Measurements from ENCODE around the gene NELFCD. TPM values are rescaled to one million over a fixed set of nuclear protein-coding genes. Genes with fewer than 3 reads are reported as not detected.

NELFCD gene
- polyA plus RNA-seq, 1 donor from 2014 or later = 88.7 TPM

DNA sequence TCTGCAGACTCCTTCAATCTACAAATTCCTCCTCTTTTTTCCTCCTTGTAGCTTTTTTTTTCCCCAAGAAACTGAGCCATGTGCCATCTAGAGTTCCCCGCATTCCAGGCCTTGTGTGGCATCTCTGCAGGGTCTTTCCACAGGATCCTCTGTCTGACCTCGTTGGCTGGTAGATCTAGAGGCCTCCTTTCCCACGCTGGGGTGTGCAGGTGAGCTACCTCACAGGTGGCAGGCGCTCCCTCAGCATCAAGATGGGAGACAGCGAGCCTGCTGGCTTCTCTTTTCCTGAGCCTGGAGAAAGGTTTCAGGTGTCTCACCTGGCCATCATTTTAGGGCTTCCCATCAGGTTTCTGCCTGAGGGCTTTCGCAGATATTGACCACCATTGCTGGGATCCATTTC, 9.6 kb upstream of the NELFCD start:
- no peak overlapping the region for H3K4me3 ChIP-seq (ENCODE audit: low read length)
- H4K20me1 ChIP-seq (ENCODE audit: insufficient read depth) = no peaks in the 10 kb centered on the region
- H3K9me2 ChIP-seq (ENCODE audit: insufficient read depth, low read length) = no peaks in the 10 kb centered on the region
- no peaks in the 10 kb centered on the region for H3F3A ChIP-seq (ENCODE audit: insufficient read depth, low read length, poor library complexity, severe bottlenecking)
- no peaks in the 10 kb centered on the region for H3K79me2 ChIP-seq (replicated peaks; ENCODE audit: insufficient read depth, low read length)
- TF ChIP-seq EP300 (conservative IDR thresholded peaks at IDR 0.05; ENCODE audit: poor library complexity, severe bottlenecking) = no peak
- TF ChIP-seq SMC3 (conservative IDR thresholded peaks at IDR 0.05; ENCODE audit: poor library complexity) = no peak
- no peak for TF ChIP-seq EZH2 (IDR thresholded peaks at IDR 0.05; ENCODE audit: borderline replicate concordance, insufficient read depth, low read length, poor library complexity, severe bottlenecking)
- TF ChIP-seq MXI1 (conservative IDR thresholded peaks at IDR 0.05; ENCODE audit: poor library complexity, severe bottlenecking) = no peak
- TF ChIP-seq, protein P1, sequence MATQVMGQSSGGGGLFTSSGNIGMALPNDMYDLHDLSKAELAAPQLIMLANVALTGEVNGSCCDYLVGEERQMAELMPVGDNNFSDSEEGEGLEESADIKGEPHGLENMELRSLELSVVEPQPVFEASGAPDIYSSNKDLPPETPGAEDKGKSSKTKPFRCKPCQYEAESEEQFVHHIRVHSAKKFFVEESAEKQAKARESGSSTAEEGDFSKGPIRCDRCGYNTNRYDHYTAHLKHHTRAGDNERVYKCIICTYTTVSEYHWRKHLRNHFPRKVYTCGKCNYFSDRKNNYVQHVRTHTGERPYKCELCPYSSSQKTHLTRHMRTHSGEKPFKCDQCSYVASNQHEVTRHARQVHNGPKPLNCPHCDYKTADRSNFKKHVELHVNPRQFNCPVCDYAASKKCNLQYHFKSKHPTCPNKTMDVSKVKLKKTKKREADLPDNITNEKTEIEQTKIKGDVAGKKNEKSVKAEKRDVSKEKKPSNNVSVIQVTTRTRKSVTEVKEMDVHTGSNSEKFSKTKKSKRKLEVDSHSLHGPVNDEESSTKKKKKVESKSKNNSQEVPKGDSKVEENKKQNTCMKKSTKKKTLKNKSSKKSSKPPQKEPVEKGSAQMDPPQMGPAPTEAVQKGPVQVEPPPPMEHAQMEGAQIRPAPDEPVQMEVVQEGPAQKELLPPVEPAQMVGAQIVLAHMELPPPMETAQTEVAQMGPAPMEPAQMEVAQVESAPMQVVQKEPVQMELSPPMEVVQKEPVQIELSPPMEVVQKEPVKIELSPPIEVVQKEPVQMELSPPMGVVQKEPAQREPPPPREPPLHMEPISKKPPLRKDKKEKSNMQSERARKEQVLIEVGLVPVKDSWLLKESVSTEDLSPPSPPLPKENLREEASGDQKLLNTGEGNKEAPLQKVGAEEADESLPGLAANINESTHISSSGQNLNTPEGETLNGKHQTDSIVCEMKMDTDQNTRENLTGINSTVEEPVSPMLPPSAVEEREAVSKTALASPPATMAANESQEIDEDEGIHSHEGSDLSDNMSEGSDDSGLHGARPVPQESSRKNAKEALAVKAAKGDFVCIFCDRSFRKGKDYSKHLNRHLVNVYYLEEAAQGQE (IDR thresholded peaks at IDR 0.05; ENCODE audit: borderline replicate concordance) = no peak
- no peak for TF ChIP-seq RAD21 (conservative IDR thresholded peaks at IDR 0.05)
- TF ChIP-seq, protein P2, sequence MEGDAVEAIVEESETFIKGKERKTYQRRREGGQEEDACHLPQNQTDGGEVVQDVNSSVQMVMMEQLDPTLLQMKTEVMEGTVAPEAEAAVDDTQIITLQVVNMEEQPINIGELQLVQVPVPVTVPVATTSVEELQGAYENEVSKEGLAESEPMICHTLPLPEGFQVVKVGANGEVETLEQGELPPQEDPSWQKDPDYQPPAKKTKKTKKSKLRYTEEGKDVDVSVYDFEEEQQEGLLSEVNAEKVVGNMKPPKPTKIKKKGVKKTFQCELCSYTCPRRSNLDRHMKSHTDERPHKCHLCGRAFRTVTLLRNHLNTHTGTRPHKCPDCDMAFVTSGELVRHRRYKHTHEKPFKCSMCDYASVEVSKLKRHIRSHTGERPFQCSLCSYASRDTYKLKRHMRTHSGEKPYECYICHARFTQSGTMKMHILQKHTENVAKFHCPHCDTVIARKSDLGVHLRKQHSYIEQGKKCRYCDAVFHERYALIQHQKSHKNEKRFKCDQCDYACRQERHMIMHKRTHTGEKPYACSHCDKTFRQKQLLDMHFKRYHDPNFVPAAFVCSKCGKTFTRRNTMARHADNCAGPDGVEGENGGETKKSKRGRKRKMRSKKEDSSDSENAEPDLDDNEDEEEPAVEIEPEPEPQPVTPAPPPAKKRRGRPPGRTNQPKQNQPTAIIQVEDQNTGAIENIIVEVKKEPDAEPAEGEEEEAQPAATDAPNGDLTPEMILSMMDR (IDR thresholded peaks at IDR 0.05; ENCODE audit: poor library complexity, severe bottlenecking) = no peak
- no peak for TF ChIP-seq TAF1 (IDR thresholded peaks at IDR 0.05; ENCODE audit: low read depth)
- no peak for TF ChIP-seq POLR2AphosphoS5 (IDR thresholded peaks at IDR 0.05)
- H3K4me2 ChIP-seq (ENCODE audit: low read length) = no peak overlapping the region
- no peak overlapping the region for H3K9ac ChIP-seq (ENCODE audit: low read length)
- no peaks in the 10 kb centered on the region for H3K36me3 ChIP-seq (ENCODE audit: insufficient read depth, low read length)
- peaks cover 3% of the 10 kb centered on the region for H3K27me3 ChIP-seq (ENCODE audit: insufficient read depth, low read depth, low read length)
- H3K9me3 ChIP-seq (ENCODE audit: low read length) = no peaks in the 10 kb centered on the region
- H2AFZ ChIP-seq (ENCODE audit: low read depth, low read length) = no peak overlapping the region
- H3K27ac ChIP-seq (ENCODE audit: low read length) = no peak overlapping the region

DNA sequence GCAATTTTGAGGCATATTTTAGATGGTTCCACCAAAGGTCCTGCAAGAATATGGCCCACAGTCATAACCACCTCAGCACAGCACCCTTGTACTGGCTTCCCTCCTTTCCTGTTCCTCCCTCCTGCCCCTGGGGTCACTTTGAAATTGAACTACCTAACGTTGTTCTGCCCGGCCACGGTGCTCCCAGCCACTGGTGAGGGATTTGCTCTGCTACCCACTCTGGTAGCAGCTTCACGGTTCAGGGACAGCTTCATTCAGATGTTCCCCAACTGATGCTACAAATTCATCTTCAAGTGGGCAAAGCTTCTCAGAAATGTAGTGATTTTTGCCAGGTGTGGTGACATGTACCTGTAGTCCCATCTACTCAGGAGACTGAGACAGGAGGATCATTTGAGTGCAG, 7.9 kb upstream of the NELFCD start:
- Histone ChIP-seq H3K4me2 (ENCODE audit: low read length) (no peak overlapping the region), H3F3A (ENCODE audit: insufficient read depth, low read length, poor library complexity, severe bottlenecking) (no peaks in the 10 kb centered on the region), H3K9me3 (ENCODE audit: low read length) (no peaks in the 10 kb centered on the region), H3K27me3 (ENCODE audit: insufficient read depth, low read depth, low read length) (peaks cover 3% of the 10 kb centered on the region), H3K9ac (ENCODE audit: low read length) (no peak overlapping the region), H3K27ac (ENCODE audit: low read length) (no peak overlapping the region), H4K20me1 (ENCODE audit: insufficient read depth) (no peaks in the 10 kb centered on the region), H2AFZ (ENCODE audit: low read depth, low read length) (no peak overlapping the region), H3K9me2 (ENCODE audit: insufficient read depth, low read length) (no peaks in the 10 kb centered on the region), H3K36me3 (ENCODE audit: insufficient read depth, low read length) (no peaks in the 10 kb centered on the region), H3K4me3 (ENCODE audit: low read length) (no peak overlapping the region), H3K79me2 (replicated peaks; ENCODE audit: insufficient read depth, low read length) (no peaks in the 10 kb centered on the region)
- TF ChIP-seq EP300 (conservative IDR thresholded peaks at IDR 0.05; ENCODE audit: poor library complexity, severe bottlenecking) = no peak
- TF ChIP-seq TAF1 (IDR thresholded peaks at IDR 0.05; ENCODE audit: low read depth) = no peak
- no peak for TF ChIP-seq EZH2 (IDR thresholded peaks at IDR 0.05; ENCODE audit: borderline replicate concordance, insufficient read depth, low read length, poor library complexity, severe bottlenecking)
- TF ChIP-seq, protein P2 (IDR thresholded peaks at IDR 0.05; ENCODE audit: poor library complexity, severe bottlenecking) = no peak
- no peak for TF ChIP-seq RAD21 (conservative IDR thresholded peaks at IDR 0.05)
- no peak for TF ChIP-seq POLR2AphosphoS5 (IDR thresholded peaks at IDR 0.05)
- no peak for TF ChIP-seq SMC3 (conservative IDR thresholded peaks at IDR 0.05; ENCODE audit: poor library complexity)
- TF ChIP-seq, protein P1 (IDR thresholded peaks at IDR 0.05; ENCODE audit: borderline replicate concordance) = no peak
